Inferior parietal cortex (tissue), 1 donor: Measurements from ENCODE around the gene AGTRAP.

Source experiments
- DNase-seq: peaks from one replicate; pipeline ENCODE4 v3.0.0-alpha.2; 2016; ENCODE audit errors: extremely low spot score

Gene AGTRAP

DNA sequence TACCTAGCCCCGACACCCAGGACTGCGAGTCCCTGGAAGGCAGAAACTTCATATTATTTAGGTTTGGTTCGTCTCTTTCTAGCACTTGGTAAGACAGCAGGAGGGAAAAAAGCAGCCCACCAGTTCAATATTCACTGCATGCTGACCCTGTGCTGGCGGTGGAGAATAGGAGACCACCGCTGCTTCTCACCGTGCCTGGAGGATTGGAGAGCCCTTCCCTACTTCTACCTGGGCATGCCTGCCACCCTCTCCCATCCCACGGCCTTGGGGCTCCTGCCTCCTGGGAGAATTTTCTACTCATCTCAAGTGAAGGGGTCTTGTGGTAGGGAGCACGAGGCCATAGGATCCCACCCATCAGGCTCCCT lies 64.4 kb downstream of the AGTRAP start:
- no peak for DNase-seq
